Activated CD4-positive, alpha-beta T cell treated with anti-CD3 and anti-CD28 coated beads for 48 hours (primary cell): ENCODE data around the gene BMF.
"Not testable (repeated sequence)": the region's sequence is repeated elsewhere in the genome, so short reads cannot be mapped to it uniquely, and the experiment has no call there.

Source experiments
- DNase-seq: peaks from one replicate; pipeline ENCODE4 v3.0.0-alpha.2; 2020

The BMF gene, protein sequence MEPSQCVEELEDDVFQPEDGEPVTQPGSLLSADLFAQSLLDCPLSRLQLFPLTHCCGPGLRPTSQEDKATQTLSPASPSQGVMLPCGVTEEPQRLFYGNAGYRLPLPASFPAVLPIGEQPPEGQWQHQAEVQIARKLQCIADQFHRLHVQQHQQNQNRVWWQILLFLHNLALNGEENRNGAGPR

DNA sequence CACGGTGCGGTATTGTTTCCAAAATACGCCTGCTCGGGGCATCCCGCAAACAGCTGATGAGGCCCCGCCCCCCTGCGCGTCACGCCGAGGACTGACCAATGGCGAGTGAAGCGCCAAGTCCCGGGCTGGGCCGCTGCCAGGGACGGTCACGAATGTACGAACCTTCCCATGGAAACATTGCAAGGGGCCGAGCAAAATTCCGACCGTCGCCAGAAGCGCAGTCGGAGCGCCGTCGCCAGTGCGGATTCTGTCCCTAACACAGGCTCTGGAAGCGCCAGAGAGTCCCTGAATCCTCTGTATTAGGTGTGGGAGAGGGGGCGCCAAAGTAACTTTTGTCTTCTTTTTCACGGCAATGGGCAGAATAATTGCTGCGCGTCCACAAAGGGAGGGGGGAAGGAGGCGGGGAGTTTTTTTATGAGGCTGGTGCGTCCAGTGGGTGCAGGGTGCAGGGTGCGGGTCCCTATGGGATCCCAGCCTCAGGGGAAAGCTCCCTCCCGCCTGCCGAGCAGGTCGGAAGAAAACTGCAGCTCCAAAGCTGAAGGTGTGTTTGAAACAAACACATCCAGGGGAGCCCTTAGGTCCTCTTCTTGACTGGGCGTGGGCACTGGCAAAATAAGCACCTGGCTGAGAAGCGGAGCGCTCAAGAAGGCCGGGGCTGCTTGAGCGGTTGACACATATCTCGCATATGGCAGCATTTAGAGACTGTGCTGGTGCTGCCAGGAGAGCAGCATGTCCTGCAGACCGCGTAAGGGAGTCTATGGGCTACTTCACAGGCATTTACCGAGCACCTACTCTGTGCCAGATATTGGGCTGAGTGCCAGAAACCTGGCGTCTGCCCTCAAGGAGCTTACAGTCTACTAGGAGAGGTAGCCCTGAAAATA, at the start of gene BMF:
Gene BMF (minus strand): TSS at position 25 of the 881 bp plus-strand sequence. CDS start 2,793 bp downstream, outside the sequence.
- DNase-seq = peak; percentile 99

DNA sequence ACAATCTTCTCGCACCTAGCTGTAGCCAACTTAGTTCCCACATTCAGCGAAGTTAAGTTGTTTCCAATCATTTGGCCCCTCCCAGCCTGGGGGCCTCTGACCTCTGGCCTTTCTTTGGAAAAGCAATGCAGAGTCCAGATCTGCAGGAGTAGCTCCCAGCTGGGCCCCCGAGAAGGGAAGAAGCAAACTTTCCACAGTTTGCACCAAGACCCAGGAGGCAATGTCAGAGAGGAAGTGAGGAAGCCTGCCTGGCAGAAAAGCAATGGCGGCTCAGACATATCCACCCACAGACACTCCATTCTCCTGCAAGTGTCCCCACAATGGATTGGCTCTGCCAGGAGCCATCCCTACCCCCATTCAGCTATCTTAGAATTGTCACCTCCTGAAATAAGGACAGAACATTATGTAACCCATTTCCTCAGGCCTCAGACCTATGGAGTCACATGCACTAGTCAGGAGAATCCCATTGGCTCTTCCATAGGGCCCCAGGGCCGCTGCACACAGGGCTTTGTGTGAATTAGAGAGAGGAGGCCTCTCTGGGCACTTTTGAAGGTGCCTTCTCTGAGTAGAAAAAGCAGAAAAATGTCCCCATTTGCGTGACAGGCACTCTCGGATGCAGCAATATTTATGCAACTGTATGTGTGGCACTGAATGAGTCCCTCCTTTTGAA, 49.2 kb upstream of the BMF start:
- no peak for DNase-seq

DNA sequence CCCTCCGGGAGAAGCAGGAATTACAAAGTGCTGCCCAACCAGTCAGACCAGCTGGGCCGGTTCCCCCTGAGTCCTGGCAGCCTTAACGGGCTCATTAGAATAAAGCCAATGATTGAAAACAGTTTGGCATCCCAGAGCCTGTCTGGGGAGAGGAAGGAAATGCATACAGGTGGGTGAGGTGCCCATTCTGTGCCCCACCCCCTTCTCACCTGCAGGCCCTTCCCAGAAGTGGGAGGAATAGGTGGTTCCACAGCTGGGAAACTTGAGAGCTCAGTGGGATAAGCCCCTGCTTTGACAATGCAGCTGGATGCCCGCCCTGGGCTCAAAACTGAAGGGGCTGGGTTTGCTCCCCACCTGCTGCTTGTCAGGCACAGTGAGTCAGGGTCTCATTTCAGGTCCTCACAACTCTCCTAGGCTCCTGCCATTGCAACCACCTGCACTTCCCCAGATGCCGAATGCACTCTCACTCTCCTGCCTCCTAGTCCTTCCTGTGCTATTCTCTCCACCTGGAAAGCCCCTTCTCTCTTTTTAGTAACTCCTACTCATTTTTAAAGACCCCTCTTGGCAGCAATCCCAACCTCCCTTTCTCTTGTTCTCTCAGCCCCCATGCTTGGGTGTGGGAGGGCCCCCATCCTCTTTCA, 46.7 kb upstream of the BMF start:
- DNase-seq = no peak

DNA sequence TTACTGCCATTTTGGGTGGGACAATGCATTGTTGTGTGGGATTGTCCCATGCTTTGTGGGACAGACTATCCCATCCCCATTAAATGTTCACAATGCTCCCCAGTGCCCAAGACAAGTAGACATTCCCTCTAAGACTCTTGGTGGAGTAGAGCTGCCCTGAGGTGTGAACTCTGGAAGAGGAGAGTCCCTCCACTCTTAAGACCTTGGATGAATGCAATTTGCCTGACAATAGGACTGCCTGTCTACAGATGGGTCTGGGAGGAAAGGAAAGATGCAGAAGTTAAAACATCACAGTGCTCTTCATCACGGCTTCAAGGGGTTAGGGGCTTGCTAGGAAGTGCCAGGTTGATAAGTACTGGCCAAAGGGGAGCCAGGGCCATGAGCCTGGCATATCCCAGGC, 46.1 kb upstream of the BMF start:
- not testable (repeated sequence) for DNase-seq

DNA sequence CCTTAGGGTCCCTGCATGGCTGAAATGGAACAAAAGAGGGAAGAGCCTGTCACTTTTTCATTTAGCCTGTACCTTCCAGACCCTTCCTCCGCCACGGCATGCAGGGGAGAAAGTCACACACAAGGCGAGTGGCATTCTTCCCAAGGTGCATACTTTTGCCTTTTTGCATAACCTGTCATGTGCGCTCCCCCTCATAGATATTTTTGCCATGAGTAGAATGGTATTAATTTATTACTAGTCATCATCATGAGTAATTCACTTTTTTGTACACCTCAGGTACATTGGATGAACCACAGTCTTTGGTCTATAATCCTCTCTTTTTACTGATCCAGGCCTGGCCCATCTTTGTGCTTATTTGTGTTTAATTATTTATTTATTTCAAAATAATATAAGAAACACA, 43.3 kb upstream of the BMF start:
- DNase-seq = no peak

DNA sequence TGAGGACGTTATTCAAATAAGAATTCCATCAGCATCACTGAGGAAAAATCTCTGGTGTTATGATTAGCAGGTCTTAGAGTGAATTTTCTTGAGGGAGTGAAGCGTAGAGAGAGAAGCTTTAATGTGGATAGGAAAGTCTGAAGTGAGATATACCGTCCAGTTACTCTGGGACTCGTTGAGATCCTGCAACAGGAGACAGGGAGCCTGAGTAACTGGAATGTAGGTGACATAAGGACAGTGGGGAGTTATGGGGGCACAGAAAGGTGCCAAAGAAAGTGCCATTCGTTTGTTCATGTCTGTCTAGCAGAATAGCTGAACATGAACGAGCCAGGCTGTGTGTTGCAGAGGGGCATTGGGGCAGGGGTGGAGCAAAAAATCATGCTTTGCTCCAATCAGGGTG, 42.8 kb upstream of the BMF start:
- no peak for DNase-seq

DNA sequence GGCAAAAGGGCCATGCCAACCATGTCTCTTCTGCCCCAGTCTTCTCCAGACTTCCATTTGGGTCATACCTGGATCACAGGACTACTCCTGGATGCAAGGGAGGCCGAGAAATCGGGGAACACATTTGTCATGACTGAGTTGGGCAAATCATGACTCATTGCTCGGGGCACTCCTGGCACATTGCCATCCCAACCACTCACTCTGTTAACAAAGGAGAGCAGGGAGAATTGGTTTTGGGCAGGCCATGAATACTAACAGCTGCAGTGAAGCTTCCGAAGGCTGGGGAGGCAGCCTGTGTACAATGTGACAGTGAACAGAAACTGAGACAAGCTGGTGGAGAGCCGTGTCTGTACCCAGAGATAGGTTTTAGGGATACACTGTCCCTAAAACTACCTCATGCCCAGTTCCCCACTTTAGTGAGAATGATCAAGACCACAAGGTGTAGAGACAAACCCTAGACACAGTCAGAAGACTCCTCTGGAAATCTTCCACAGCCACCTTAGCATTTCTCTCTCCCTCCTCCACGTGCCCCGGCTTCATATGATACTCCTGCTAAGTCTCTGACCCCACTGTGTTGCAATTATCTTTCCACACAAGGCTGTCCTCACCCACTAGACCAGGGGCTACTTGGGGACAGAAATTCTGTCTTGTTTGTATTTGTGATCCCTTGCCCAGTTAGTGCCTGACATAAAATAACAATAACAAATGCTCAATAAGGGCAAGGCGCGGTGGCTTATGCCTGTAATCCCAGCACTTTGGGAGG, 41.7 kb upstream of the BMF start:
- DNase-seq = peak; percentile 26

DNA sequence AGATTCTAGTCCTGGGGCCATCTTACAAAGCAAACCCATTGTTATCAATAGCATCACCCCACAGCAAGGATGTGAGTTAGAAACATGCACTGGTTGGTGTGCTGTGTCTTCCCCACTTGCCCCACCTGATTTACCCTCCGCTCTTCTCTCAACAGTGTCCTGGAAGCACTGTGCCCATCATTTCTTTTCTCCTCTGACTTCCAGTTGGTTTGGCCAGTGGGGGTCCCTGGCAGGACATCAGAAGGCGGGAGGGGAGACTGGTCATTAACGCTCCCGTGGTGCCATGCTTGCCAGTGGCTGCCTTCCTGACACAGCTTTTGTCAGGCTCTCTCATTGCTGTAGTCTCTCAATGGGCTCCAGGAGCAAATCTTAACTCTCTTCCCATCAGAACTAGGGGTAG, 40.7 kb upstream of the BMF start:
- DNase-seq = no peak

DNA sequence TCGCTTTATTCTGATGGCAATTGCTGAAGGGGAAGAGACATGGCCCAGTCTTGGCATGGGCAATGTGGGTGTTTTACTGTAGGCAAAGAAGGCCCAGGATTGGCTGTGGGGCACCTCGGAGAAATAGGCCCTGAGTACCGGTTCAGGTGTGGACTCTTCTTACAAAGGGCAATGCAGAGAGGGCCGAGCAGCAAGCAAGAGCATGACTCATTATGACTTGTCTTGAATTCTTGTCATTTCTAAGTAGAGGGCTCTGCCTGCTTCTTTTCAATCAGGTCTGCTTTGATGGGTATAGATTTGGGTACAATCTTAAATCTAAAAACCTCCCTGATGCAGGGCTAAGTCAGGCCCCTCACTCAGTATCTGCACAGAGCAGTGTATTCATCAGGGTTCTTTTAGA, 37.4 kb upstream of the BMF start:
- no peak for DNase-seq

DNA sequence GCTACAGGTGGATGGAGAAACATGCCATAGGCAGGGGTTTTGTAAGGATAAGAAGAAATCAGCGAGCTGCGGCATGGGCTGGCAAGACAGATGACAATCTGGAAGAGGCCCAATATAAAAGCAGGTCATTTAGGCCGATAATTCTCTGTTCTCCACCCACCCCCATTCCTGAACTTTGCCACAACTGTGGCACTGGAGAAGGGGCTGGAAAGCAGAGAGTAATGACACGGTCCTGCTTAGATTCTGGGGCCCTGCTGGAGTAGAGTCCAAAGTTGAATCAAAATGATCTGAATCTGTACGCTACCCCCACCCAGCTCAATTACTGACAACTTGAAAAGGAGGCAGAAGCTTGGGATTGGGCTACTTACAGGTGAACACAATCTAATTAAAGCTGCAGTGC, 33.7 kb upstream of the BMF start:
- DNase-seq = no peak

DNA sequence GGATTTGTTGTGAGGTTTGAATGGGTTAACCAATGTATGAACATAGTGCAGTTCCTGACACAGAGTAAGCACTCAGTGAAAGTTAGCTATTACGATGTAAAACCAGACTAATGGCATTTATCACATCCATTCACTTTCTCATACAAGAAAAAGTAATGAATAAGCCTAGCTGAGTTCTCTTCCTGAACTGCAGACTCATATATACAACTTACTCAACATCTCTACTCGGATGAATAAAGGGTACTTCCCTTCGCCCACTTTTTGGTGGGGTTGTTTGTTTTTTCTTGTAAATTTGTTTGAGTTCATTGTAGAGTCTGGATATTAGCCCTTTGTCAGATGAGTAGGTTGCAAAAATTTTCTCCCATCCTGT, 29.5 kb upstream of the BMF start:
- not testable (repeated sequence) for DNase-seq

DNA sequence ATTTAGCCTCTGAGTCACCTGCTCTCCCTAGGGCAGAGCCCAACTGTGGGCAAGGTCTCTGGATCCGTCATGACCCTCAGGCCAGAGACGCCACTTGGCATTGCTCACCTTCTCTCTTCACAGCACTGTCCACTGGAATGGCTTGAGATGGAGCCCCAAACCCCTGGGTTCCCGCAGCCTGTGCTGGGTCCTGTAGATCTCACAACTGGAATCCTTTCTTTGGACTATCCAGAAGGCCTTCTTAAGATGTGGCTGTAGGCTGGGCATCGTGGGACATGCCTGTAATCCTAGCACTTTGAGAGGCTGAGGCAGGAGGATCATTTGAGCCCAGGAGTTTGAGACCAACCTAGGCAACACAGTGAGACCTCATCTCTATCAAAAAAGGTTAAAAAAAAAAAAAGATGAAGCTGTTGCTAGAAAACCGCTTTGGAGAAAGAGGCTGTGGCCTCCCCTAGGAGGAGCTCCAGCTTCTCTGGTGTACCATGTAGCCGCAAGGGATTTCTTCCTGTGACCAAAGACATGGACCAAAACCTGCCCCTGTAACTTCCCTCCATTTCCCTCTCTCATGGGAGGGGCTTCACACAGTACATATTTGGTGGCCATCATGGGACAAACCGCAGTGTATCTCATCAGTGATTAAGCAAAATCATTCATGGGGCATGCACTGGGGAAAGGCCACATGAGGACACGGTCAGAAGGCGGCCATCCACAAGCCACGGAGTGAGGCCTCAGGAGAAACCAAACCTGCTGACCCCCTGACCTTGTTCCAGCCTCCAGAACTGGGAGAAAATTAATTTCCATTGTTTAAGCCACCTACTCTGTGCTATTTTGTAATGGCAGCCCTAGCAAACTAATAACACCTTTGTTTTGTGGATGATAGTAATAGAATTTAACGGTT, 28.9 kb upstream of the BMF start:
- DNase-seq = no peak

DNA sequence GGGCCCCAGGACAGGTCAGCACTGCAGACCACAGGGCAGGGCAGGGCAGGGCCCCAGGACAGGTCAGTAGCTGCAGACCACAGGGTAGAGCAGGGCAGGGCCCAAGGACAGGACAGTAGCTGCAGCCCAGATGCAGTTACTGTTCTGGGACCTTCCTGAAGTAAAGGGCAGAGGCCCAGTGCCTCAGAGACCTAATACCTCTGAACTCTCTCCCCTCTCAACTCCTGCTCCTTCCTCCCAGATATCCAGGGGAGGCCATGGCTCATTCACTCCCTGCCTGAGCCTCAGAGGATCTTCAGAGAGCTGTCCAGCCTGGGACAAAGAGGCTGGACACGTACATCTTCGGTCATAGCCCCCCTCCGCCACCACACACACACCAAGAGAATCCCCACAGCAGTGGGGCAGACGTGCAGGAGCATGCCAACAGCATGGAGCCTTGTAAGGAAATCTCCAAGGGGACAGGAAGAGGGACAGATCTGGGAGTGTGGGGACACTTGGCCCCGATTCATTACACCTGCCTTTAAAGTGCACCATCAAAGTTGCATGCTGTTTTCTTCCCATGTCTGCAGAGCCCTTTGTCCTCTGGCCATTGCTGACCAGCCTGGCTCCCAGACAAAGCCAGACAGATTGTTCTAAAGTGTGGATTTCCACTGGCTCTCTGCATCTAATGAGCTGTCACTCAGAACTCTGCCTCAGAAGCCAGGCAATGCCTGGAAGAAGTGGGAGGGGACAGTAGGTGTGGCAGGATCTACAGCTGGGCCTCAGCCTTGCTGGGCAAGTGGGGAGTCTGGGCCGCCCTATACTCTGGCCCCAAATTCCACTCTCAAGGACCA, 28.0 kb upstream of the BMF start:
- no peak for DNase-seq

DNA sequence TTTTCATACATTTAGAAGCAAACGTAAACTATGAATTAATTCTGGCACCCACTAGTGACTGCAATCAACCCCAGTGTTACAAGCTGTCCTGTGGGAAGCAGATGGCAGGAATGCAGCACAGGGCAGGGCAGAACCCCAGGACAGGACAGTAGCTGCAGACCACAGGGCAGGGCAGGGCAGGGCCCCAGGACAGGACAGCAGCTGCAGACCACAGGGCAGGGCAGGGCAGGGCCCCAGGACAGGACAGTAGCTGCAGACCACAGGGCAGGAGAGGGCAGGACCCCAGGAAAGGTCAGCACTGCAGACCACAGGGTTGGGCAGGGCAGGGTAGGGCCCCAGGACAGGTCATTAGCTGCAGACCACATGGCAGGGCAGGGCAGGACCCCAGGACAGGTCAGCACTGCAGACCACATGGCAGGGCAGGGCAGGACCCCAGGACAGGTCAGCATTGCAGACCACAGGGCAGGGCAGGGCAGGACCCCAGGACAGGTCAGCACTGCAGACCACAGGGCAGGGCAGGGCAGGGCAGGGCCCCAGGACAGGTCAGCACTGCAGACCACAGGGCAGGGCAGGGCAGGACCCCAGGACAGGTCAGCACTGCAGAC, 27.3 kb upstream of the BMF start:
- DNase-seq = not testable (repeated sequence)

DNA sequence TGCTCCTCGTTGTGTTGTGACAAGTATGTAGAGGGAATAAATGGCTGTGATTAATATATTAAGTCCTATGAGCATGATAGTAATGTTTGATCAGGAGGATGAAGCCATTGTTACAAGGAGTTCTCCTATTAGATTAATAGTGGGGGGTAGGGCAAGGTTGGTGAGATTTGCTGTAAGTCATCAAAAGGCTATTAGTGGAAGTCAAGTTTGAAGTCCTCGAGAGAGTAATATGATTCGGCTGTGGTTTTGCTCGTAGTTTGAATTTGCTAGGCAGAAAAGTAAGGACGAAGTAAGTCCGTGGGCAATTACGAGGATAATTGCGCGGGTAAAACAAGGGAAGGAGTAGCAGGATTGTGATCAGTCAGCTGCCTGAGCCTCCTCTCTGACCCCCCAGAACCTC, 26.2 kb upstream of the BMF start:
- no peak for DNase-seq

DNA sequence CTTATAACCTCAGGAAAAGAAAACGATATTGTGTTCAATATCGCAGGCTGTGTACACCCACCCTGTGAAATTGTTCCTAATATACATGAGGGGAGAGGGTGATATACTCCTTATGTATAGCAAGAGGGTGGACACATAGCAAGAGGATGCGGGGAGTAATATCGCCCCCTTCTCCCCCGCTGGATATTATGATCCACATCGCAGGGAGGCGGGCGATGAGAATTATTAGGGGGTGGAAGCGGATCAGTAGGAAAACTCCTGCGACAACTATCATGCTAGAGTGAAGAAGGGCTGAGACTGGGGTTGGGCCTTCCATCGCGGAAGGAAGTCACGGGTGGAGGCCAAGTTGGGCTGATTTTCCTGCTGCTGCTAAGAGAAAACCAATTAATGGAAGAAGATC, 24.9 kb upstream of the BMF start:
- DNase-seq = no peak

DNA sequence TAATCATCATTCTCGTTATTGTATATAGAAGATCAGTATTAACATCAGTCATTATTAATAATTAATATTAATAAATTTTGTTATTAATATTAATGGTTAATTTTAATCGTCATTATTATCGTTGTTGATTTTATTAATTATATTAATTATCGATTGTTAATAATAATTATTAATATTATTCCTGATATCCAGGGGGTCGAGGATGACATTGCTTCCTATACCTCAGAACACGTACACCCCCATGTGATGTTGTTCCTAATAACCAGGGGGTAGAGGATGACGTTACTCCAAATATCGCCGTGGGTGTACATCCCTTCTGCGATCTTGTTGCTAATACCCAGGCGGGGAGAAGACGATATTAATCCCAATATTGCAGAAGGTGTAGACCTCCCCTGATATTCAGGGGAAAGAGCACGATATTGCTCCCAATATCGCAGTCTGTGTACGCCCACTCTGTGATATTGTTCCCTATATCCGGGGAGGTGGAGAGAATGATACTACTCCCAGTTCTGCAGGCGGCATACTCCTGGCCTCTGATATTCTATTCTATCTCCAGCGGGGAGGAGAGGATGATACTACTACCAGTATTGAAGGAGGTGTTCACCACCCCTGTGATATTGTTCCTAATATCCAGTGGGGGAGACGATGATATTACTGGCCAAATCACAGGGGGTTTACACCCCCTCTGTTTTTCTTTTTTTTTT, 22.3 kb upstream of the BMF start:
- no peak for DNase-seq

DNA sequence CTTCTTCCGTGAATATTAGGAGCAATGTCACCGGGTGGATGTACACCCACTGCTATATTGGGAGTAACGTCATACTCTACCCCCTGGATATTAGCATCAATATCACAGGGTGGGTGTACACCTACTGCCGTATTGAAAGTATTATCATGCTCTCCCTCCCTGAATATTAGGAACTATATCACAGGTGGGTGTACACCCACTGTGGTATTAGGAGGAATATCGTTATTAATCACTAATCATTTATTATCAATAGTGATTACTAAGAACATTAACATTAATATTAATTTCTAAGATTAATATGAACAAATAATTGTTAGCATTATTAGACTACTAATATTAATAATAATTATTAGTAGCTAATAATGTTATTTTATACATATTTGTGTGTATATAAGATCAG, 21.4 kb upstream of the BMF start:
- DNase-seq = no peak

DNA sequence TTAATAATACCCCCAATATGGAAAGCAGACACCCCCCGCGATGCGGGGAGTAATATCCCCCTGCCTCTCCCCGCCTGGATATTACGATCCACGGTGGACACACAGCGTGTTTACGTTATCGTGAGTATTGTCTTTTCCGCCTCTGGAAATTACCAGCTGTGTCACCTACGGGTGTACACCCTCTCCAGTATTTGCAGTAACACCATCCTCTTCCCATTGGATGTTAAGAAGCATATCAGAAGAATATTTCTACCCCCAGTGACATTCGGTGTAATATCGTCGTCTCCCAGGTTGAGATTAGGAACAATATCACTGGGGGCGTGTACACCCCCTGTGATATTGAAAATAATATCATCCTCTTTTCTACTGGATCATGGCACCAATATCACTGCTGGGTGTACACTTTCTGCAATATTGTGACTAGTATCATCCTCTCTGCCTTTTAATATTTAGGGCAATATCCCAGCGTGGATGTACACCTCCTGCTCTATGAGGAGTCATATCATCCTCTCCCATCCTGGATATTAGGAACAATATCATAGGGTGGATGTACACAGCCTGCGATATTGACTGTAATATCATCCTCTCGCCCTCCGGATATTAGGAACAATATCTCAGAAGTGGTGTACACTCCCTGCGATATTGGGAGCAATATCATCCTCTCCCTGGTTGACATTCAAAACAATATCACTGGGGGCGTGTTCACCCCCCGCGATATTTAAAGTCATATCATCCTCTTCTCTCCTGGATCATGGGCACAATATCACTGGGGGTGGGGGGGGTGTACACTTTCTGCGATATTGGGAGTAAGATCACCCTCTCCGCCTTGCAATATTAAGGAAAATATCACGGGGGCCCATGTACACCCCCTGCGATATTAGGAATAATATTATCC, 20.3 kb upstream of the BMF start:
- peak; percentile 28 for DNase-seq
